Stimulated activated effector memory CD8-positive, alpha-beta T cell treated with anti-CD3 and anti-CD28 coated beads, Interleukin-12 subunit alpha, Interleukin-12 subunit beta, amount 100 ng/mL, for 72 hours (primary cell): ENCODE results near the gene GPR157.
"Not testable (repeated sequence)": the region's sequence is repeated elsewhere in the genome, so short reads cannot be mapped to it uniquely, and the experiment has no call there.

Experiments used
- ATAC-seq: fragments of 150-1000 bp; cut with Tn5 transposase; 2 replicates; pipeline ENCODE4 v1.10.0; 2021
- DNase-seq, 2 donors: peaks; one replicate each; pipeline ENCODE4 v3.0.0; 2021 to 2022; ENCODE audit warnings: low spot score in 2 of 2
- H3K27ac Mint-ChIP-seq: one replicate; pipeline ENCODE4 v1.8.0; 2022; ENCODE audit warnings: mild to moderate bottlenecking, mixed read lengths
- H3K36me3 Mint-ChIP-seq: one replicate; pipeline ENCODE4 v1.8.0; 2022; ENCODE audit warnings: mild to moderate bottlenecking, mixed read lengths
- H3K4me1 Mint-ChIP-seq: one replicate; pipeline ENCODE4 v1.8.0; 2022; ENCODE audit warnings: mixed read lengths
- H3K4me3 Mint-ChIP-seq: one replicate; pipeline ENCODE4 v1.8.0; 2022; ENCODE audit warnings: mild to moderate bottlenecking, mixed read lengths
- H3K9me3 Mint-ChIP-seq: one replicate; pipeline ENCODE4 v1.8.0; 2022; ENCODE audit warnings: mixed read lengths

The GPR157 gene

GRCh38 chr1:9152535-9152934 lies 23.6 kb upstream of the GPR157 start:
- no peak for DNase-seq
- no peaks in the 10 kb centered on the region for H3K9me3 Mint-ChIP-seq
- H3K4me1 Mint-ChIP-seq, result no peaks in the 10 kb centered on the region
- H3K4me3 Mint-ChIP-seq, result no peak overlapping the region
- H3K27ac Mint-ChIP-seq, result no peak overlapping the region
- ATAC-seq, result no peak
- no peaks in the 10 kb centered on the region for H3K36me3 Mint-ChIP-seq

GRCh38 chr1:9151328-9151860 lies 22.5 kb upstream of the GPR157 start:
- no peaks in the 10 kb centered on the region for H3K9me3 Mint-ChIP-seq
- H3K4me3 Mint-ChIP-seq, result no peak overlapping the region
- ATAC-seq (no peak), DNase-seq (no peak)
- no peak overlapping the region for H3K27ac Mint-ChIP-seq
- H3K36me3 Mint-ChIP-seq, result no peaks in the 10 kb centered on the region
- H3K4me1 Mint-ChIP-seq, result no peaks in the 10 kb centered on the region

GRCh38 chr1:9150582-9151327 lies 21.9 kb upstream of the GPR157 start:
- H3K36me3 Mint-ChIP-seq, result peaks cover 3% of the 10 kb centered on the region
- no peaks in the 10 kb centered on the region for H3K9me3 Mint-ChIP-seq
- no peak for ATAC-seq
- no peaks in the 10 kb centered on the region for H3K4me1 Mint-ChIP-seq
- no peak for DNase-seq
- no peak overlapping the region for H3K27ac Mint-ChIP-seq
- H3K4me3 Mint-ChIP-seq, result no peak overlapping the region

- no peak for DNase-seq
- Mint-ChIP-seq H3K36me3 (peaks cover 5% of the 10 kb centered on the region), H3K9me3 (no peaks in the 10 kb centered on the region), H3K27ac (no peak overlapping the region), H3K4me3 (no peak overlapping the region), H3K4me1 (no peaks in the 10 kb centered on the region)
- no peak for ATAC-seq
Observed at GRCh38 chr1:9149837-9150581, 21.1 kb upstream of the GPR157 start.

- Mint-ChIP-seq H3K4me3 (no peak overlapping the region), H3K27ac (no peak overlapping the region), H3K4me1 (no peaks in the 10 kb centered on the region), H3K36me3 (peaks cover 5% of the 10 kb centered on the region), H3K9me3 (no peaks in the 10 kb centered on the region)
- ATAC-seq, result no peak
- no peak for DNase-seq
Observed at GRCh38 chr1:9149151-9149550, 20.2 kb upstream of the GPR157 start.

- no peaks in the 10 kb centered on the region for H3K9me3 Mint-ChIP-seq
- peaks cover 5% of the 10 kb centered on the region for H3K36me3 Mint-ChIP-seq
- no peak overlapping the region for H3K27ac Mint-ChIP-seq
- H3K4me1 Mint-ChIP-seq, result peaks cover 14% of the 10 kb centered on the region
- no peak overlapping the region for H3K4me3 Mint-ChIP-seq
- DNase-seq (no peak), ATAC-seq (no peak)
Observed at GRCh38 chr1:9146156-9146555, 17.3 kb upstream of the GPR157 start.

- Mint-ChIP-seq H3K9me3 (no peaks in the 10 kb centered on the region), H3K4me1 (peaks cover 14% of the 10 kb centered on the region), H3K27ac (no peak overlapping the region), H3K4me3 (no peak overlapping the region), H3K36me3 (peaks cover 5% of the 10 kb centered on the region)
- DNase-seq (no peak), ATAC-seq (no peak)
Observed at GRCh38 chr1:9145714-9146113, 16.8 kb upstream of the GPR157 start.

GRCh38 chr1:9145021-9145668 lies 16.2 kb upstream of the GPR157 start:
- Mint-ChIP-seq H3K9me3 (no peaks in the 10 kb centered on the region), H3K4me3 (no peak overlapping the region), H3K4me1 (peaks cover 14% of the 10 kb centered on the region), H3K36me3 (peaks cover 5% of the 10 kb centered on the region), H3K27ac (no peak overlapping the region)
- ATAC-seq (peak; percentile 78), DNase-seq (no peak)

GRCh38 chr1:9144494-9144893 lies 15.6 kb upstream of the GPR157 start:
- DNase-seq, H3K27ac Mint-ChIP-seq, ATAC-seq, H3K36me3 Mint-ChIP-seq, H3K4me3 Mint-ChIP-seq, H3K9me3 Mint-ChIP-seq: not testable (repeated sequence)
- peaks cover 14% of the 10 kb centered on the region for H3K4me1 Mint-ChIP-seq

- Mint-ChIP-seq H3K36me3 (peaks cover 5% of the 10 kb centered on the region), H3K9me3 (no peaks in the 10 kb centered on the region), H3K4me1 (peaks cover 14% of the 10 kb centered on the region), H3K27ac (no peak overlapping the region), H3K4me3 (no peak overlapping the region)
- ATAC-seq (no peak), DNase-seq (no peak)
Observed at GRCh38 chr1:9143250-9143649, 14.3 kb upstream of the GPR157 start.

- peaks cover 20% of the 10 kb centered on the region for H3K4me1 Mint-ChIP-seq
- no peaks in the 10 kb centered on the region for H3K9me3 Mint-ChIP-seq
- H3K36me3 Mint-ChIP-seq, result no peaks in the 10 kb centered on the region
- ATAC-seq (no peak), DNase-seq (no peak)
- H3K4me3 Mint-ChIP-seq, result no peak overlapping the region
- no peak overlapping the region for H3K27ac Mint-ChIP-seq
Observed at GRCh38 chr1:9139930-9140329, 11.0 kb upstream of the GPR157 start.

GRCh38 chr1:9136932-9137331 lies 8.0 kb upstream of the GPR157 start:
- Mint-ChIP-seq H3K36me3 (no peaks in the 10 kb centered on the region), H3K4me3 (no peak overlapping the region), H3K9me3 (no peaks in the 10 kb centered on the region), H3K27ac (no peak overlapping the region), H3K4me1 (peaks cover 7% of the 10 kb centered on the region)
- no peak for DNase-seq
- no peak for ATAC-seq

- ATAC-seq, result peak; percentile 40
Observed at GRCh38 chr1:9135073-9135836, 6.4 kb upstream of the GPR157 start.

GRCh38 chr1:9133870-9134585 lies 5.1 kb upstream of the GPR157 start:
- Mint-ChIP-seq H3K27ac (no peak overlapping the region), H3K4me3 (no peak overlapping the region), H3K36me3 (peaks cover 6% of the 10 kb centered on the region), H3K4me1 (peaks cover 19% of the 10 kb centered on the region), H3K9me3 (no peaks in the 10 kb centered on the region)
- DNase-seq (no peak), ATAC-seq (no peak)

More at GRCh38 chr1:9135073-9135836, 6.4 kb upstream of the GPR157 start:
- peaks cover 13% of the 10 kb centered on the region for H3K4me1 Mint-ChIP-seq
- no peak overlapping the region for H3K27ac Mint-ChIP-seq
- DNase-seq, result no peak
- no peak overlapping the region for H3K4me3 Mint-ChIP-seq
- H3K36me3 Mint-ChIP-seq, result peaks cover 6% of the 10 kb centered on the region
- H3K9me3 Mint-ChIP-seq, result no peaks in the 10 kb centered on the region
